Measurements from ENCODE around the gene IARS1. TPM values are rescaled to one million over a fixed set of nuclear protein-coding genes. Genes with fewer than 3 reads are reported as not detected.

Gene IARS1
- total and polyA plus RNA-seq, 2 of the 13 experiments (the other 11 are each of a cell fraction or from before 2014, with no cell fraction given) = 55.9 to 185 TPM

DNA sequence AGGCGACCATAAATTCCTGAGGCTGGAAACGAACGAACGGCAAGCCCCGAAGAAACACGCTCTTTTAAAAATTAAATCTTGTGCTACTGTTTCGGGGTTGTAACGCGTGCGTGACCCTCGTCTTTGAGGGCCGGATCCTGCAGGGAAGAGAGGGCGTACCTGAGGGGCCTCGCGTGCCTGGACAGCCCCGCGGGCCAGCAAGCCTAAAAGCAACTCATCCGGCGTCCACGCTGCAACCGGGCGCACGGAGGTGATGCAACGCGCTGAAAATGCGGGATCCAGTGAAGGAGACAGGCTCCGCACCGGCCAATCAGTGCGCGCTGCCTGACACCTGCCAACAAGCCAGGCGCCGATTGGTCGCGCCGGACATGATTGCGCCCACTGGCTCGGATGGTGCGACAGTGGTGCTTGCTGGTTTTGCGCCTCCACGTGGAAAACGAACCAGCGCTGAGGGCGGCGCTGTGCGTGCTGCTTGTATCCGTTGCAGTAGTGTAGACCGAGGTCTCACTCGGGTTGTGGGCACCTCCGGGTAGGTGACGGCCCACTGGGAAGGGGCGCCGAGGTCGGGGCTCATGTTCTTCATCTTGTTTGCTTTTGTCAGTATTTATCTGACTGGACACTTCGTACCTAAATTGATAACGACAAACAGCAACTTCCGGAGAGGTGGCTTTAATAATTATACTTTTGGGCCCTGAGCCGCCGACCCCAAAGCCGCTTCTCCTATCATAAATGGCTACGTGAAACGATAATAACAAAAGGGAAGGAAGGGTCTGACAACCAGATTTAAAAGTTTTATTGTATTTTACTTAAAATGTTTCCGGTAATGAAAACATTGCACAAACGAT lies at the start of gene IARS1 (continued):
- TF ChIP-seq, protein P1, sequence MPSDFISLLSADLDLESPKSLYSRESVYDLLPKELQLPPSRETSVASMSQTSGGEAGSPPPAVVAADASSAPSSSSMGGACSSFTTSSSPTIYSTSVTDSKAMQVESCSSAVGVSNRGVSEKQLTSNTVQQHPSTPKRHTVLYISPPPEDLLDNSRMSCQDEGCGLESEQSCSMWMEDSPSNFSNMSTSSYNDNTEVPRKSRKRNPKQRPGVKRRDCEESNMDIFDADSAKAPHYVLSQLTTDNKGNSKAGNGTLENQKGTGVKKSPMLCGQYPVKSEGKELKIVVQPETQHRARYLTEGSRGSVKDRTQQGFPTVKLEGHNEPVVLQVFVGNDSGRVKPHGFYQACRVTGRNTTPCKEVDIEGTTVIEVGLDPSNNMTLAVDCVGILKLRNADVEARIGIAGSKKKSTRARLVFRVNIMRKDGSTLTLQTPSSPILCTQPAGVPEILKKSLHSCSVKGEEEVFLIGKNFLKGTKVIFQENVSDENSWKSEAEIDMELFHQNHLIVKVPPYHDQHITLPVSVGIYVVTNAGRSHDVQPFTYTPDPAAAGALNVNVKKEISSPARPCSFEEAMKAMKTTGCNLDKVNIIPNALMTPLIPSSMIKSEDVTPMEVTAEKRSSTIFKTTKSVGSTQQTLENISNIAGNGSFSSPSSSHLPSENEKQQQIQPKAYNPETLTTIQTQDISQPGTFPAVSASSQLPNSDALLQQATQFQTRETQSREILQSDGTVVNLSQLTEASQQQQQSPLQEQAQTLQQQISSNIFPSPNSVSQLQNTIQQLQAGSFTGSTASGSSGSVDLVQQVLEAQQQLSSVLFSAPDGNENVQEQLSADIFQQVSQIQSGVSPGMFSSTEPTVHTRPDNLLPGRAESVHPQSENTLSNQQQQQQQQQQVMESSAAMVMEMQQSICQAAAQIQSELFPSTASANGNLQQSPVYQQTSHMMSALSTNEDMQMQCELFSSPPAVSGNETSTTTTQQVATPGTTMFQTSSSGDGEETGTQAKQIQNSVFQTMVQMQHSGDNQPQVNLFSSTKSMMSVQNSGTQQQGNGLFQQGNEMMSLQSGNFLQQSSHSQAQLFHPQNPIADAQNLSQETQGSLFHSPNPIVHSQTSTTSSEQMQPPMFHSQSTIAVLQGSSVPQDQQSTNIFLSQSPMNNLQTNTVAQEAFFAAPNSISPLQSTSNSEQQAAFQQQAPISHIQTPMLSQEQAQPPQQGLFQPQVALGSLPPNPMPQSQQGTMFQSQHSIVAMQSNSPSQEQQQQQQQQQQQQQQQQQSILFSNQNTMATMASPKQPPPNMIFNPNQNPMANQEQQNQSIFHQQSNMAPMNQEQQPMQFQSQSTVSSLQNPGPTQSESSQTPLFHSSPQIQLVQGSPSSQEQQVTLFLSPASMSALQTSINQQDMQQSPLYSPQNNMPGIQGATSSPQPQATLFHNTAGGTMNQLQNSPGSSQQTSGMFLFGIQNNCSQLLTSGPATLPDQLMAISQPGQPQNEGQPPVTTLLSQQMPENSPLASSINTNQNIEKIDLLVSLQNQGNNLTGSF (CRISPR knock-in tag; IDR thresholded peaks at IDR 0.05) = peak; percentile 86
- TF ChIP-seq ZNF17 (CRISPR knock-in tag; IDR thresholded peaks at IDR 0.05) (no peak), SP5 (CRISPR knock-in tag; IDR thresholded peaks at IDR 0.05; ENCODE audit: borderline replicate concordance, low read depth) (peak; percentile 53; the same call in 1 of the 2 replicates), RFXAP (CRISPR knock-in tag; IDR thresholded peaks at IDR 0.05; ENCODE audit: borderline replicate concordance) (peak; percentile 93), ZFP41 (CRISPR knock-in tag; IDR thresholded peaks at IDR 0.05; ENCODE audit: borderline replicate concordance) (no peak; the same call in 1 of the 2 replicates), ZNF382 (CRISPR knock-in tag; IDR thresholded peaks at IDR 0.05; ENCODE audit: borderline replicate concordance) (no peak), ZBTB7B (CRISPR knock-in tag; IDR thresholded peaks at IDR 0.05) (peak; percentile 80), SP2 (CRISPR knock-in tag; IDR thresholded peaks at IDR 0.05) (no peak; the same call in 1 of the 2 replicates)
- TF ChIP-seq, protein P2, sequence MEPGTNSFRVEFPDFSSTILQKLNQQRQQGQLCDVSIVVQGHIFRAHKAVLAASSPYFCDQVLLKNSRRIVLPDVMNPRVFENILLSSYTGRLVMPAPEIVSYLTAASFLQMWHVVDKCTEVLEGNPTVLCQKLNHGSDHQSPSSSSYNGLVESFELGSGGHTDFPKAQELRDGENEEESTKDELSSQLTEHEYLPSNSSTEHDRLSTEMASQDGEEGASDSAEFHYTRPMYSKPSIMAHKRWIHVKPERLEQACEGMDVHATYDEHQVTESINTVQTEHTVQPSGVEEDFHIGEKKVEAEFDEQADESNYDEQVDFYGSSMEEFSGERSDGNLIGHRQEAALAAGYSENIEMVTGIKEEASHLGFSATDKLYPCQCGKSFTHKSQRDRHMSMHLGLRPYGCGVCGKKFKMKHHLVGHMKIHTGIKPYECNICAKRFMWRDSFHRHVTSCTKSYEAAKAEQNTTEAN (CRISPR knock-in tag; conservative IDR thresholded peaks at IDR 0.05) = peak; percentile 84; the same call in 1 of the 2 replicates
- TF ChIP-seq, protein P3, sequence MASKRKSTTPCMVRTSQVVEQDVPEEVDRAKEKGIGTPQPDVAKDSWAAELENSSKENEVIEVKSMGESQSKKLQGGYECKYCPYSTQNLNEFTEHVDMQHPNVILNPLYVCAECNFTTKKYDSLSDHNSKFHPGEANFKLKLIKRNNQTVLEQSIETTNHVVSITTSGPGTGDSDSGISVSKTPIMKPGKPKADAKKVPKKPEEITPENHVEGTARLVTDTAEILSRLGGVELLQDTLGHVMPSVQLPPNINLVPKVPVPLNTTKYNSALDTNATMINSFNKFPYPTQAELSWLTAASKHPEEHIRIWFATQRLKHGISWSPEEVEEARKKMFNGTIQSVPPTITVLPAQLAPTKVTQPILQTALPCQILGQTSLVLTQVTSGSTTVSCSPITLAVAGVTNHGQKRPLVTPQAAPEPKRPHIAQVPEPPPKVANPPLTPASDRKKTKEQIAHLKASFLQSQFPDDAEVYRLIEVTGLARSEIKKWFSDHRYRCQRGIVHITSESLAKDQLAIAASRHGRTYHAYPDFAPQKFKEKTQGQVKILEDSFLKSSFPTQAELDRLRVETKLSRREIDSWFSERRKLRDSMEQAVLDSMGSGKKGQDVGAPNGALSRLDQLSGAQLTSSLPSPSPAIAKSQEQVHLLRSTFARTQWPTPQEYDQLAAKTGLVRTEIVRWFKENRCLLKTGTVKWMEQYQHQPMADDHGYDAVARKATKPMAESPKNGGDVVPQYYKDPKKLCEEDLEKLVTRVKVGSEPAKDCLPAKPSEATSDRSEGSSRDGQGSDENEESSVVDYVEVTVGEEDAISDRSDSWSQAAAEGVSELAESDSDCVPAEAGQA (IDR thresholded peaks at IDR 0.05; ENCODE audit: low read depth) = no peak; the same call in 1 of the 2 replicates
- TF ChIP-seq, protein P3 (CRISPR knock-in tag; IDR thresholded peaks at IDR 0.05; ENCODE audit: borderline replicate concordance) = no peak; the same call in none of the 2 replicates
- TF ChIP-seq, protein P4, sequence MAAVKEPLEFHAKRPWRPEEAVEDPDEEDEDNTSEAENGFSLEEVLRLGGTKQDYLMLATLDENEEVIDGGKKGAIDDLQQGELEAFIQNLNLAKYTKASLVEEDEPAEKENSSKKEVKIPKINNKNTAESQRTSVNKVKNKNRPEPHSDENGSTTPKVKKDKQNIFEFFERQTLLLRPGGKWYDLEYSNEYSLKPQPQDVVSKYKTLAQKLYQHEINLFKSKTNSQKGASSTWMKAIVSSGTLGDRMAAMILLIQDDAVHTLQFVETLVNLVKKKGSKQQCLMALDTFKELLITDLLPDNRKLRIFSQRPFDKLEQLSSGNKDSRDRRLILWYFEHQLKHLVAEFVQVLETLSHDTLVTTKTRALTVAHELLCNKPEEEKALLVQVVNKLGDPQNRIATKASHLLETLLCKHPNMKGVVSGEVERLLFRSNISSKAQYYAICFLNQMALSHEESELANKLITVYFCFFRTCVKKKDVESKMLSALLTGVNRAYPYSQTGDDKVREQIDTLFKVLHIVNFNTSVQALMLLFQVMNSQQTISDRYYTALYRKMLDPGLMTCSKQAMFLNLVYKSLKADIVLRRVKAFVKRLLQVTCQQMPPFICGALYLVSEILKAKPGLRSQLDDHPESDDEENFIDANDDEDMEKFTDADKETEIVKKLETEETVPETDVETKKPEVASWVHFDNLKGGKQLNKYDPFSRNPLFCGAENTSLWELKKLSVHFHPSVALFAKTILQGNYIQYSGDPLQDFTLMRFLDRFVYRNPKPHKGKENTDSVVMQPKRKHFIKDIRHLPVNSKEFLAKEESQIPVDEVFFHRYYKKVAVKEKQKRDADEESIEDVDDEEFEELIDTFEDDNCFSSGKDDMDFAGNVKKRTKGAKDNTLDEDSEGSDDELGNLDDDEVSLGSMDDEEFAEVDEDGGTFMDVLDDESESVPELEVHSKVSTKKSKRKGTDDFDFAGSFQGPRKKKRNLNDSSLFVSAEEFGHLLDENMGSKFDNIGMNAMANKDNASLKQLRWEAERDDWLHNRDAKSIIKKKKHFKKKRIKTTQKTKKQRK (IDR thresholded peaks at IDR 0.05; ENCODE audit: low read length) = no peak
